Astrocyte (in vitro differentiated cells and primary cell): ENCODE measurements around the gene PARD3B.

Experiments used
- CTCF ChIP-seq: IDR thresholded peaks from 2 replicates; pipeline ENCODE4 v1.5.1; 2011; ENCODE audit warnings: low read depth, mild to moderate bottlenecking, inconsistent platforms, low read length, moderate library complexity; ENCODE audit not compliant: insufficient read depth
- EZH2 ChIP-seq: IDR thresholded peaks from 2 replicates; pipeline ENCODE4 v1.6.1; 2012; ENCODE audit warnings: mild to moderate bottlenecking, low read length, inconsistent platforms; ENCODE audit not compliant: insufficient read depth

- TF ChIP-seq CTCF, result no peak
- TF ChIP-seq EZH2, result no peak
These were observed 863.4 kb downstream of the PARD3B start for GRCh38 chr2:205408696-205409095.
